ENCODE data around the gene BLOC1S3. TPM values are rescaled to one million over a fixed set of nuclear protein-coding genes. Genes with fewer than 3 reads are reported as not detected.

Gene BLOC1S3
- total RNA-seq, 1 experiment from 2014 or later: 11.5 TPM

GRCh38 chr19:45202637-45203036, 24.1 kb downstream of the BLOC1S3 start:
- Histone ChIP-seq H3K36me3 (ENCODE audit: low read depth) (no peaks in the 10 kb centered on the region), H3F3A (ENCODE audit: insufficient read depth, low read depth) (no peaks in the 10 kb centered on the region), H3K4me3 (no peak overlapping the region), H3K9me2 (ENCODE audit: insufficient read depth) (no peaks in the 10 kb centered on the region), H3K4me1 (replicated peaks; ENCODE audit: insufficient read depth) (no peaks in the 10 kb centered on the region), H3K4me2 (no peak overlapping the region), H3K9me3 (ENCODE audit: insufficient read depth, low read depth) (no peaks in the 10 kb centered on the region), H4K20me1 (ENCODE audit: insufficient read depth) (no peaks in the 10 kb centered on the region), H3K79me2 (ENCODE audit: low read depth) (no peaks in the 10 kb centered on the region), H3K27ac (no peak overlapping the region), H3K27me3 (ENCODE audit: insufficient read depth, low read depth) (no peaks in the 10 kb centered on the region), H2AFZ (no peak overlapping the region)
- DNase-seq: no peak
- ChIA-PET POLR2A (ENCODE audit: unreplicated experiment) (no interaction called here), CTCF (interaction anchor here (0.6 kb wide), 1 partner anchor 10 kb away, joined by 7 read pairs; no protein-coding TSS in a partner anchor)
- BruUV-seq (replicated peaks): no TSS peak
- intact Hi-C loops (cut with micrococcal nuclease; ENCODE audit: unreplicated experiment): no loop called here
- TF ChIP-seq CTCF (conservative IDR thresholded peaks at IDR 0.05) (no peak), EZH2 (IDR thresholded peaks at IDR 0.05; ENCODE audit: low read depth) (no peak)

GRCh38 chr19:45205810-45206209, 27.2 kb downstream of the BLOC1S3 start:
- Histone ChIP-seq H3K27me3 (ENCODE audit: insufficient read depth, low read depth) (no peaks in the 10 kb centered on the region), H3F3A (ENCODE audit: insufficient read depth, low read depth) (peaks cover 9% of the 10 kb centered on the region; the same call in 1 of the 2 replicates), H3K36me3 (ENCODE audit: low read depth) (no peaks in the 10 kb centered on the region), H3K9me2 (ENCODE audit: insufficient read depth) (no peaks in the 10 kb centered on the region), H3K9me3 (ENCODE audit: insufficient read depth, low read depth) (no peaks in the 10 kb centered on the region), H4K20me1 (ENCODE audit: insufficient read depth) (no peaks in the 10 kb centered on the region), H3K4me1 (replicated peaks; ENCODE audit: insufficient read depth) (0 out of 2 replicates have a peak, but pooled peaks cover 9% of the 10 kb centered on the region), H3K4me3 (no peak overlapping the region), H2AFZ (no peak overlapping the region), H3K79me2 (ENCODE audit: low read depth) (no peaks in the 10 kb centered on the region), H3K27ac (no peak overlapping the region), H3K4me2 (no peak overlapping the region)
- TF ChIP-seq CTCF (conservative IDR thresholded peaks at IDR 0.05): no peak
- TF ChIP-seq EZH2 (IDR thresholded peaks at IDR 0.05; ENCODE audit: low read depth): no peak
- DNase-seq: no peak
- ChIA-PET CTCF (no interaction called here), POLR2A (ENCODE audit: unreplicated experiment) (no interaction called here)
- no TSS peak for BruUV-seq (replicated peaks)
- intact Hi-C loops (cut with micrococcal nuclease; ENCODE audit: unreplicated experiment): no loop called here

- CTCF ChIA-PET: no interaction called here
- DNase-seq: no peak
- no TSS peak for BruUV-seq (replicated peaks)
These were observed 27.7 kb downstream of the BLOC1S3 start for GRCh38 chr19:45206328-45206727.

More at GRCh38 chr19:45206328-45206727, 27.7 kb downstream of the BLOC1S3 start:
- Histone ChIP-seq H3K4me3 (no peak overlapping the region), H3K36me3 (ENCODE audit: low read depth) (no peaks in the 10 kb centered on the region), H3K9me3 (ENCODE audit: insufficient read depth, low read depth) (no peaks in the 10 kb centered on the region), H4K20me1 (ENCODE audit: insufficient read depth) (no peaks in the 10 kb centered on the region), H3F3A (ENCODE audit: insufficient read depth, low read depth) (peaks cover 9% of the 10 kb centered on the region; the same call in 1 of the 2 replicates), H3K9me2 (ENCODE audit: insufficient read depth) (no peaks in the 10 kb centered on the region), H3K27ac (no peak overlapping the region), H3K4me2 (no peak overlapping the region), H3K27me3 (ENCODE audit: insufficient read depth, low read depth) (no peaks in the 10 kb centered on the region), H2AFZ (no peak overlapping the region), H3K79me2 (ENCODE audit: low read depth) (no peaks in the 10 kb centered on the region), H3K4me1 (replicated peaks; ENCODE audit: insufficient read depth) (0 out of 2 replicates have a peak, but pooled peaks cover 9% of the 10 kb centered on the region)
- intact Hi-C loops (cut with micrococcal nuclease; ENCODE audit: unreplicated experiment): no loop called here
- POLR2A ChIA-PET (ENCODE audit: unreplicated experiment): no interaction called here
- no peak for TF ChIP-seq EZH2 (IDR thresholded peaks at IDR 0.05; ENCODE audit: low read depth)
- no peak for TF ChIP-seq CTCF (conservative IDR thresholded peaks at IDR 0.05)
